GM23338 (cell line): ENCODE results near the gene TMEM212. TPM values are rescaled to one million over a fixed set of nuclear protein-coding genes. Genes with fewer than 3 reads are reported as not detected.

Experiments
- ATAC-seq: fragments of 200-7000 bp; cut with Tn5 transposase; 3 replicates; pipeline ENCODE4 v1.9.1; 2020
- DNase-seq: peaks from one replicate; pipeline ENCODE4 v3.0.0-alpha.2; 2015; ENCODE audit warnings: low spot score
- H2AFZ ChIP-seq: fragments of 200-600 bp; sonication (generic); 2 replicates; pipeline ENCODE4 v1.8.0; 2016; ENCODE audit warnings: antibody characterized with exemption, mild to moderate bottlenecking, moderate library complexity
- H3F3A ChIP-seq: fragments of 200-600 bp; sonication (generic); replicated peaks from 2 replicates; pipeline ENCODE4 v1.8.0; 2017; ENCODE audit warnings: antibody characterized with exemption, mixed run types, low read depth
- H3K27ac ChIP-seq: fragments of 200-600 bp; sonication (generic); 2 replicates; pipeline ENCODE4 v1.6.1; 2016; ENCODE audit warnings: low read depth
- H3K27me3 ChIP-seq: fragments of 200-600 bp; sonication (generic); 2 replicates; pipeline ENCODE4 v1.8.0; 2016; ENCODE audit warnings: mild to moderate bottlenecking, mixed run types, moderate library complexity; ENCODE audit not compliant: insufficient read depth
- H3K36me3 ChIP-seq: fragments of 200-600 bp; sonication (generic); 2 replicates; pipeline ENCODE4 v1.8.0; 2016; ENCODE audit warnings: mild to moderate bottlenecking; ENCODE audit not compliant: insufficient read depth
- H3K4me1 ChIP-seq: fragments of 200-600 bp; sonication (generic); 2 replicates; pipeline ENCODE4 v1.8.0; 2016; ENCODE audit warnings: mild to moderate bottlenecking, moderate library complexity; ENCODE audit not compliant: insufficient read depth
- H3K4me2 ChIP-seq: fragments of 200-600 bp; sonication (generic); 2 replicates; pipeline ENCODE4 v1.7.1; 2017; ENCODE audit warnings: mixed run types
- H3K4me3 ChIP-seq: fragments of 200-600 bp; sonication (generic); 2 replicates; pipeline ENCODE4 v1.6.1; 2016; ENCODE audit warnings: mixed run types
- H3K79me2 ChIP-seq: fragments of 200-600 bp; sonication (generic); replicated peaks from 2 replicates; pipeline ENCODE4 v1.8.0; 2017; ENCODE audit warnings: mild to moderate bottlenecking; ENCODE audit not compliant: insufficient read depth
- H3K9me2 ChIP-seq: fragments of 200-600 bp; sonication (generic); 2 replicates; pipeline ENCODE4 v1.8.0; 2017; ENCODE audit not compliant: insufficient read depth
- H4K20me1 ChIP-seq: fragments of 200-600 bp; sonication (generic); replicated peaks from 2 replicates; pipeline ENCODE4 v1.8.0; 2017; ENCODE audit warnings: mild to moderate bottlenecking; ENCODE audit not compliant: insufficient read depth
- H3K27ac Mint-ChIP-seq: 2 replicates; pipeline ENCODE4 v1.8.0; 2020; ENCODE audit warnings: inconsistent platforms, mild to moderate bottlenecking, moderate library complexity, mixed read lengths
- H3K27me3 Mint-ChIP-seq: 3 replicates; pipeline ENCODE4 v1.8.0; 2022; ENCODE audit warnings: low read depth, mild to moderate bottlenecking, moderate library complexity, mixed read lengths, inconsistent platforms; ENCODE audit not compliant: insufficient read depth, poor library complexity
- H3K36me3 Mint-ChIP-seq: 3 replicates; pipeline ENCODE4 v1.8.0; 2021; ENCODE audit warnings: low read depth, mild to moderate bottlenecking, inconsistent platforms, moderate library complexity, mixed read lengths
- H3K4me1 Mint-ChIP-seq: 3 replicates; pipeline ENCODE4 v1.8.0; 2020; ENCODE audit warnings: mild to moderate bottlenecking, inconsistent platforms, mixed read lengths
- H3K4me3 Mint-ChIP-seq: 3 replicates; pipeline ENCODE4 v1.8.0; 2021; ENCODE audit warnings: moderate library complexity, mild to moderate bottlenecking, inconsistent platforms, mixed read lengths
- H3K9me3 Mint-ChIP-seq: 3 replicates; pipeline ENCODE4 v1.8.0; 2020; ENCODE audit warnings: moderate library complexity, mild to moderate bottlenecking, inconsistent platforms, mixed read lengths
- CREB1 ChIP-seq: fragments of 250-450 bp; sonication (Bioruptor Pico); IDR thresholded peaks from 2 replicates; pipeline ENCODE4 v1.5.0; 2020; ENCODE audit warnings: low read depth, mild to moderate bottlenecking, moderate library complexity
- ETS1 ChIP-seq: IDR thresholded peaks from 2 replicates; pipeline ENCODE4 v1.6.1; 2016; ENCODE audit warnings: antibody characterized with exemption
- EZH2 ChIP-seq: fragments of 200-600 bp; sonication (generic); IDR thresholded peaks from one replicate; pipeline ENCODE4 v1.8.0; 2017; ENCODE audit warnings: antibody characterized with exemption, mild to moderate bottlenecking, low read depth; ENCODE audit not compliant: unreplicated experiment
- EZH2phosphoT487 ChIP-seq: fragments of 200-600 bp; sonication (generic); IDR thresholded peaks from one replicate; pipeline ENCODE4 v1.8.1; 2018; ENCODE audit warnings: antibody characterized with exemption; ENCODE audit not compliant: unreplicated experiment
- NANOG ChIP-seq: IDR thresholded peaks from 2 replicates; pipeline ENCODE4 v1.6.1; 2016; ENCODE audit warnings: antibody characterized with exemption, borderline replicate concordance
- POLR2AphosphoS5 ChIP-seq: IDR thresholded peaks from 2 replicates; pipeline ENCODE4 v1.6.1; 2016; ENCODE audit warnings: antibody characterized with exemption, low read depth
- REST ChIP-seq: IDR thresholded peaks from one replicate; pipeline ENCODE4 v1.6.1; 2018; ENCODE audit warnings: antibody characterized with exemption; ENCODE audit not compliant: unreplicated experiment
- STAT1 ChIP-seq: IDR thresholded peaks from one replicate; pipeline ENCODE4 v1.6.1; 2016; ENCODE audit warnings: antibody characterized with exemption; ENCODE audit not compliant: unreplicated experiment
- ZNF114 ChIP-seq: fragments of 250-450 bp; sonication (Bioruptor Pico); IDR thresholded peaks from 2 replicates; pipeline ENCODE4 v1.5.0; 2020; ENCODE audit warnings: mild to moderate bottlenecking, moderate library complexity
- ZNF331 ChIP-seq: fragments of 250-450 bp; sonication (Bioruptor Pico); IDR thresholded peaks from 2 replicates; pipeline ENCODE4 v1.5.0; 2020; ENCODE audit warnings: low read depth, mild to moderate bottlenecking, moderate library complexity
- ZNF462 ChIP-seq: fragments of 250-450 bp; sonication (Bioruptor Pico); IDR thresholded peaks from 2 replicates; pipeline ENCODE4 v1.5.0; 2020; ENCODE audit warnings: mild to moderate bottlenecking, moderate library complexity
- polyA plus RNA-seq: library from polyadenylated mRNA; unstranded; fragments of >200 nt; fragmentation: Nextera tagmentation; extraction: Ambion mirVana; gene quantifications from 2 replicates; pipeline ENCODE4 v1.2.1, GENCODE V29; 2016
- total RNA-seq: library from RNA; depleted of rRNA; stranded (reverse); fragments of >200 nt; shearing (Covaris generic); gene quantifications from 2 replicates; pipeline ENCODE4 v1.2.3, GENCODE V29; 2014

Gene TMEM212
- total and polyA plus RNA-seq, 2 experiments from 2014 or later = not detected

- peaks cover 3% of the 10 kb centered on the region for H3K27me3 Mint-ChIP-seq
- TF ChIP-seq EZH2phosphoT487 = no peak
- no peak for TF ChIP-seq EZH2
- TF ChIP-seq NANOG = no peak
- no peak for TF ChIP-seq CREB1
- TF ChIP-seq ZNF331 = no peak
- TF ChIP-seq ZNF462 (CRISPR knock-in tag) = no peak
- no peak for TF ChIP-seq REST
- no peak for TF ChIP-seq POLR2AphosphoS5
- no peak for TF ChIP-seq ZNF114 (CRISPR knock-in tag)
- no peak for TF ChIP-seq STAT1
- TF ChIP-seq ETS1 = no peak
Measured at GRCh38 chr3:171888466-171888865, 45.3 kb downstream of the TMEM212 start.

More at GRCh38 chr3:171888466-171888865, 45.3 kb downstream of the TMEM212 start:
- H3K36me3 Mint-ChIP-seq = peaks cover 6% of the 10 kb centered on the region; the same call in 1 of the 3 replicates
- H3K9me3 Mint-ChIP-seq = peaks cover 20% of the 10 kb centered on the region; the same call in 1 of the 3 replicates
- no peak overlapping the region for H3K4me3 Mint-ChIP-seq
- Histone ChIP-seq H3K79me2 (no peaks in the 10 kb centered on the region), H3K36me3 (no peaks in the 10 kb centered on the region; the same call in 1 of the 2 replicates), H2AFZ (no peak overlapping the region), H4K20me1 (no peaks in the 10 kb centered on the region), H3K4me3 (no peak overlapping the region), H3K4me2 (no peak overlapping the region), H3K4me1 (peaks cover 11% of the 10 kb centered on the region), H3F3A (no peaks in the 10 kb centered on the region), H3K9me2 (no peaks in the 10 kb centered on the region; the same call in 1 of the 2 replicates), H3K27me3 (no peaks in the 10 kb centered on the region), H3K27ac (no peak overlapping the region)
- no peak overlapping the region for H3K27ac Mint-ChIP-seq
- DNase-seq (no peak), ATAC-seq (no peak)
- H3K4me1 Mint-ChIP-seq = peaks cover 19% of the 10 kb centered on the region
